GM19099 (cell line): ENCODE measurements around the gene IARS2.

Experiments used
- POLR2A ChIP-seq: IDR thresholded peaks from 3 replicates; pipeline ENCODE4 v1.6.1; 2011; ENCODE audit warnings: low read depth; ENCODE audit not compliant: insufficient read length; ENCODE audit errors: extremely low read depth

The IARS2 gene

GRCh38 chr1:220137019-220137786 lies 43.3 kb downstream of the IARS2 start:
- TF ChIP-seq POLR2A: no peak

GRCh38 chr1:220139966-220140365 lies 46.0 kb downstream of the IARS2 start:
- TF ChIP-seq POLR2A: no peak

- TF ChIP-seq POLR2A: no peak
Measured at GRCh38 chr1:220144051-220144450, 50.1 kb downstream of the IARS2 start.

- no peak for TF ChIP-seq POLR2A
Measured at GRCh38 chr1:220149742-220150141, 55.8 kb downstream of the IARS2 start.

- TF ChIP-seq POLR2A: no peak
Measured at GRCh38 chr1:220151454-220151853, 57.5 kb downstream of the IARS2 start.

GRCh38 chr1:220153147-220153546 lies 59.2 kb downstream of the IARS2 start:
- TF ChIP-seq POLR2A: no peak

GRCh38 chr1:220156620-220157146 lies 62.8 kb downstream of the IARS2 start:
- no peak for TF ChIP-seq POLR2A

- no peak for TF ChIP-seq POLR2A
Measured at GRCh38 chr1:220157738-220158137, 63.8 kb downstream of the IARS2 start.

GRCh38 chr1:220159041-220159440 lies 65.1 kb downstream of the IARS2 start:
- no peak for TF ChIP-seq POLR2A

- no peak for TF ChIP-seq POLR2A
Measured at GRCh38 chr1:220160027-220160426, 66.1 kb downstream of the IARS2 start.

- TF ChIP-seq POLR2A: no peak
Measured at GRCh38 chr1:220164116-220164515, 70.2 kb downstream of the IARS2 start.

GRCh38 chr1:220164517-220164916 lies 70.6 kb downstream of the IARS2 start:
- TF ChIP-seq POLR2A: no peak

GRCh38 chr1:220166853-220167252 lies 72.9 kb downstream of the IARS2 start:
- no peak for TF ChIP-seq POLR2A

- no peak for TF ChIP-seq POLR2A
Measured at GRCh38 chr1:220170836-220171526, 77.0 kb downstream of the IARS2 start.

GRCh38 chr1:220176540-220176939 lies 82.6 kb downstream of the IARS2 start:
- no peak for TF ChIP-seq POLR2A

- TF ChIP-seq POLR2A: no peak
Measured at GRCh38 chr1:220182111-220182510, 88.2 kb downstream of the IARS2 start.
